IPS-18c (cell line): Measurements from ENCODE around the gene MGAT5.
"Not testable (repeated sequence)": the region's sequence is repeated elsewhere in the genome, so short reads cannot be mapped to it uniquely, and the experiment has no call there.

Experiments
- H3K4me3 ChIP-seq: 2 replicates; pipeline ENCODE4 v1.7.0; 2013; ENCODE audit warnings: low read depth, mild to moderate bottlenecking, low read length, moderate library complexity; ENCODE audit not compliant: insufficient read depth
- H3K9me3 ChIP-seq: one replicate; pipeline ENCODE4 v1.6.1; 2013; ENCODE audit warnings: mild to moderate bottlenecking, low read length, moderate library complexity; ENCODE audit not compliant: control insufficient read depth, insufficient read depth

Gene MGAT5

GRCh38 chr2:134460583-134460998 lies 206.7 kb downstream of the MGAT5 start:
- no peaks in the 10 kb centered on the region for H3K9me3 ChIP-seq
- no peak overlapping the region for H3K4me3 ChIP-seq

- Histone ChIP-seq H3K4me3 (no peak overlapping the region), H3K9me3 (no peaks in the 10 kb centered on the region)
These were observed 207.6 kb downstream of the MGAT5 start for GRCh38 chr2:134461511-134461910.

GRCh38 chr2:134462275-134462674 lies 208.4 kb downstream of the MGAT5 start:
- Histone ChIP-seq H3K9me3 (no peaks in the 10 kb centered on the region), H3K4me3 (no peak overlapping the region)

- no peak overlapping the region for H3K4me3 ChIP-seq
- no peaks in the 10 kb centered on the region for H3K9me3 ChIP-seq
These were observed 209.2 kb downstream of the MGAT5 start for GRCh38 chr2:134462791-134463698.

- H3K9me3 ChIP-seq = no peaks in the 10 kb centered on the region
- H3K4me3 ChIP-seq = no peak overlapping the region
These were observed 209.8 kb downstream of the MGAT5 start for GRCh38 chr2:134463699-134464022.

GRCh38 chr2:134465228-134466105 lies 211.6 kb downstream of the MGAT5 start:
- H3K9me3 ChIP-seq = no peaks in the 10 kb centered on the region
- no peak overlapping the region for H3K4me3 ChIP-seq

GRCh38 chr2:134466141-134466540 lies 212.3 kb downstream of the MGAT5 start:
- no peaks in the 10 kb centered on the region for H3K9me3 ChIP-seq

GRCh38 chr2:134468164-134468563 lies 214.3 kb downstream of the MGAT5 start:
- no peaks in the 10 kb centered on the region for H3K9me3 ChIP-seq

More at GRCh38 chr2:134466141-134466540, 212.3 kb downstream of the MGAT5 start:
- no peak overlapping the region for H3K4me3 ChIP-seq

GRCh38 chr2:134468776-134469175 lies 214.9 kb downstream of the MGAT5 start:
- Histone ChIP-seq H3K9me3 (no peaks in the 10 kb centered on the region), H3K4me3 (no peak overlapping the region)

More at GRCh38 chr2:134468164-134468563, 214.3 kb downstream of the MGAT5 start:
- no peak overlapping the region for H3K4me3 ChIP-seq

GRCh38 chr2:134469516-134470115 lies 215.7 kb downstream of the MGAT5 start:
- Histone ChIP-seq H3K9me3 (no peaks in the 10 kb centered on the region), H3K4me3 (no peak overlapping the region)

GRCh38 chr2:134470561-134471168 lies 216.8 kb downstream of the MGAT5 start:
- Histone ChIP-seq H3K4me3 (no peak overlapping the region), H3K9me3 (no peaks in the 10 kb centered on the region)

GRCh38 chr2:134476982-134477381 lies 223.1 kb downstream of the MGAT5 start:
- not testable (repeated sequence) for H3K9me3 ChIP-seq, H3K4me3 ChIP-seq

- H3K9me3 ChIP-seq = no peaks in the 10 kb centered on the region
- H3K4me3 ChIP-seq = no peak overlapping the region
These were observed 225.9 kb downstream of the MGAT5 start for GRCh38 chr2:134479696-134480330.

- Histone ChIP-seq H3K9me3 (no peaks in the 10 kb centered on the region), H3K4me3 (no peak overlapping the region)
These were observed 228.4 kb downstream of the MGAT5 start for GRCh38 chr2:134482131-134482723.

GRCh38 chr2:134482766-134483340 lies 229.0 kb downstream of the MGAT5 start:
- H3K9me3 ChIP-seq = no peaks in the 10 kb centered on the region
- H3K4me3 ChIP-seq = no peak overlapping the region

GRCh38 chr2:134489732-134490384 lies 236.0 kb downstream of the MGAT5 start:
- H3K4me3 ChIP-seq = no peak overlapping the region
- no peaks in the 10 kb centered on the region for H3K9me3 ChIP-seq
